ENCODE measurements around the gene POU2F1. TPM values are rescaled to one million over a fixed set of nuclear protein-coding genes. Genes with fewer than 3 reads are reported as not detected.

The POU2F1 gene
- polyA plus RNA-seq, 1 donor from 2014 or later: 10.9 TPM

- no peak overlapping the region for H3K27ac ChIP-seq (ENCODE audit: low read length)
- TF ChIP-seq, protein P1, sequence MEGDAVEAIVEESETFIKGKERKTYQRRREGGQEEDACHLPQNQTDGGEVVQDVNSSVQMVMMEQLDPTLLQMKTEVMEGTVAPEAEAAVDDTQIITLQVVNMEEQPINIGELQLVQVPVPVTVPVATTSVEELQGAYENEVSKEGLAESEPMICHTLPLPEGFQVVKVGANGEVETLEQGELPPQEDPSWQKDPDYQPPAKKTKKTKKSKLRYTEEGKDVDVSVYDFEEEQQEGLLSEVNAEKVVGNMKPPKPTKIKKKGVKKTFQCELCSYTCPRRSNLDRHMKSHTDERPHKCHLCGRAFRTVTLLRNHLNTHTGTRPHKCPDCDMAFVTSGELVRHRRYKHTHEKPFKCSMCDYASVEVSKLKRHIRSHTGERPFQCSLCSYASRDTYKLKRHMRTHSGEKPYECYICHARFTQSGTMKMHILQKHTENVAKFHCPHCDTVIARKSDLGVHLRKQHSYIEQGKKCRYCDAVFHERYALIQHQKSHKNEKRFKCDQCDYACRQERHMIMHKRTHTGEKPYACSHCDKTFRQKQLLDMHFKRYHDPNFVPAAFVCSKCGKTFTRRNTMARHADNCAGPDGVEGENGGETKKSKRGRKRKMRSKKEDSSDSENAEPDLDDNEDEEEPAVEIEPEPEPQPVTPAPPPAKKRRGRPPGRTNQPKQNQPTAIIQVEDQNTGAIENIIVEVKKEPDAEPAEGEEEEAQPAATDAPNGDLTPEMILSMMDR (IDR thresholded peaks at IDR 0.05; ENCODE audit: poor library complexity, severe bottlenecking): no peak
- no peak for TF ChIP-seq SMC3 (conservative IDR thresholded peaks at IDR 0.05; ENCODE audit: poor library complexity)
- TF ChIP-seq TAF1 (IDR thresholded peaks at IDR 0.05; ENCODE audit: low read depth): no peak
- TF ChIP-seq EP300 (conservative IDR thresholded peaks at IDR 0.05; ENCODE audit: poor library complexity, severe bottlenecking): no peak
- no peak for TF ChIP-seq MXI1 (conservative IDR thresholded peaks at IDR 0.05; ENCODE audit: poor library complexity, severe bottlenecking)
- no peak for TF ChIP-seq RAD21 (conservative IDR thresholded peaks at IDR 0.05)
- TF ChIP-seq EZH2 (IDR thresholded peaks at IDR 0.05; ENCODE audit: borderline replicate concordance, insufficient read depth, low read length, poor library complexity, severe bottlenecking): no peak
- TF ChIP-seq REST (IDR thresholded peaks at IDR 0.05; ENCODE audit: borderline replicate concordance): no peak
- TF ChIP-seq POLR2AphosphoS5 (IDR thresholded peaks at IDR 0.05): no peak
These were observed 118.7 kb downstream of the POU2F1 start for GRCh38 chr1:167339405-167339804.

DNA sequence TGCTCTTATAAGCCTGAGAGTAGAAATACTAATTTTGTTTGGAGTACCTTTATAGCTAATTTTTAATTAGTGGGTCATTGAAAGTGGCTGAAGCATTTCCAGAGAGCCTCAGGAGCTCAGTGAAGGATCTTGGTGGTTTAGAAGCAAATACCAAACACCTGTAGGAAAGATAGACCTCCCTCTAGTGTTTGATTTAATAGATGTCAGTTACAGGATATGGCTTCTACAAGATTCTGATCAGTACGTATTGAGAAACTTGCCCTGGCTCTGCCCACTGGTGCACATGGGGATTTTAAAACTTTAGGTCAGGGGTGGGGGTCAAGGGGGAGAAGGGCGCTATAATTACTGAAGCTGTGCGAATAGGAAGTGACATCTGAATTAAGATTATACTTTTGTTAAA lies 122.2 kb downstream of the POU2F1 start:
- H3K9me2 ChIP-seq (ENCODE audit: insufficient read depth, low read length): no peaks in the 10 kb centered on the region
- no peaks in the 10 kb centered on the region for H3K36me3 ChIP-seq (ENCODE audit: insufficient read depth, low read length)
- no peaks in the 10 kb centered on the region for H3F3A ChIP-seq (ENCODE audit: insufficient read depth, low read length, poor library complexity, severe bottlenecking)
- no peaks in the 10 kb centered on the region for H4K20me1 ChIP-seq (ENCODE audit: insufficient read depth)
- TF ChIP-seq, protein P1 (IDR thresholded peaks at IDR 0.05; ENCODE audit: poor library complexity, severe bottlenecking): peak; percentile 32
- TF ChIP-seq TAF1 (IDR thresholded peaks at IDR 0.05; ENCODE audit: low read depth): no peak
- no peak overlapping the region for H3K4me3 ChIP-seq (ENCODE audit: low read length)
- H3K27me3 ChIP-seq (ENCODE audit: insufficient read depth, low read depth, low read length): no peaks in the 10 kb centered on the region
- H3K4me2 ChIP-seq (ENCODE audit: low read length): no peak overlapping the region
- peaks cover 3% of the 10 kb centered on the region for H3K79me2 ChIP-seq (replicated peaks; ENCODE audit: insufficient read depth, low read length)
- H3K9ac ChIP-seq (ENCODE audit: low read length): no peak overlapping the region
- H3K9me3 ChIP-seq (ENCODE audit: low read length): no peaks in the 10 kb centered on the region
- H2AFZ ChIP-seq (ENCODE audit: low read depth, low read length): no peak overlapping the region
- no peak overlapping the region for H3K27ac ChIP-seq (ENCODE audit: low read length)

More at GRCh38 chr1:167339405-167339804, 118.7 kb downstream of the POU2F1 start:
- Histone ChIP-seq H2AFZ (ENCODE audit: low read depth, low read length) (no peak overlapping the region), H3K36me3 (ENCODE audit: insufficient read depth, low read length) (no peaks in the 10 kb centered on the region), H3K27me3 (ENCODE audit: insufficient read depth, low read depth, low read length) (no peaks in the 10 kb centered on the region), H3K4me3 (ENCODE audit: low read length) (no peak overlapping the region), H3K9me3 (ENCODE audit: low read length) (no peaks in the 10 kb centered on the region), H4K20me1 (ENCODE audit: insufficient read depth) (no peaks in the 10 kb centered on the region), H3K4me2 (ENCODE audit: low read length) (no peak overlapping the region), H3K9ac (ENCODE audit: low read length) (no peak overlapping the region), H3K9me2 (ENCODE audit: insufficient read depth, low read length) (no peaks in the 10 kb centered on the region), H3F3A (ENCODE audit: insufficient read depth, low read length, poor library complexity, severe bottlenecking) (no peaks in the 10 kb centered on the region), H3K79me2 (replicated peaks; ENCODE audit: insufficient read depth, low read length) (peaks cover 3% of the 10 kb centered on the region)
